Measurements from ENCODE around the gene WWOX. TPM values are rescaled to one million over a fixed set of nuclear protein-coding genes. Genes with fewer than 3 reads are reported as not detected.

Gene WWOX
- total RNA-seq, 1 donor from 2014 or later, result 12.6 TPM

DNA sequence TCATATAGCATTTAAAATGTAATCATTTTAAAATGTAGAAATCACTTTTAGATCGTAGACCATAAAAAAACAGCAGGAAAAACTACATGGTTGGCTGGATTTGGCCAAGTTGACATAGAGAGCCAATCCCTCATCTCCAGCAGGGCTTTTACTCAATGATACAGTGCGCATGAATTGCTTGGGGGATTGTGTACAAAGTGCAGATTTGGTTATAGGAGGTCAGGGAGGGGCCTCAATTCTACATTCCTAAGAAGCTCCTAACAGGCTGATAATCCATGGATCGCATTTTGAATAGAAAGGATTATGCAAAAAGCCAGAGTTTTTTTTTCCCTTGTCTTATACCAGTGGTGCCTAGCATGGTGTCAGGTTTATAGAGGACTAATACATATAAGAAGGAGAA lies 1056.0 kb downstream of the WWOX start:
- FAIRE-seq (no peak), DNase-seq (ENCODE audit: low read depth) (no peak)
- H3K27me3 ChIP-seq (ENCODE audit: control insufficient read depth, insufficient read depth, low read length), result no peaks in the 10 kb centered on the region
- H3K4me3 ChIP-seq (ENCODE audit: low read depth, low read length), result no peak overlapping the region
- TF ChIP-seq, protein P1, sequence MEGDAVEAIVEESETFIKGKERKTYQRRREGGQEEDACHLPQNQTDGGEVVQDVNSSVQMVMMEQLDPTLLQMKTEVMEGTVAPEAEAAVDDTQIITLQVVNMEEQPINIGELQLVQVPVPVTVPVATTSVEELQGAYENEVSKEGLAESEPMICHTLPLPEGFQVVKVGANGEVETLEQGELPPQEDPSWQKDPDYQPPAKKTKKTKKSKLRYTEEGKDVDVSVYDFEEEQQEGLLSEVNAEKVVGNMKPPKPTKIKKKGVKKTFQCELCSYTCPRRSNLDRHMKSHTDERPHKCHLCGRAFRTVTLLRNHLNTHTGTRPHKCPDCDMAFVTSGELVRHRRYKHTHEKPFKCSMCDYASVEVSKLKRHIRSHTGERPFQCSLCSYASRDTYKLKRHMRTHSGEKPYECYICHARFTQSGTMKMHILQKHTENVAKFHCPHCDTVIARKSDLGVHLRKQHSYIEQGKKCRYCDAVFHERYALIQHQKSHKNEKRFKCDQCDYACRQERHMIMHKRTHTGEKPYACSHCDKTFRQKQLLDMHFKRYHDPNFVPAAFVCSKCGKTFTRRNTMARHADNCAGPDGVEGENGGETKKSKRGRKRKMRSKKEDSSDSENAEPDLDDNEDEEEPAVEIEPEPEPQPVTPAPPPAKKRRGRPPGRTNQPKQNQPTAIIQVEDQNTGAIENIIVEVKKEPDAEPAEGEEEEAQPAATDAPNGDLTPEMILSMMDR (IDR thresholded peaks at IDR 0.05; ENCODE audit: insufficient read depth, low read length, severe bottlenecking), result no peak
- no peaks in the 10 kb centered on the region for H3K36me3 ChIP-seq (ENCODE audit: control insufficient read depth, insufficient read depth, low read length)

DNA sequence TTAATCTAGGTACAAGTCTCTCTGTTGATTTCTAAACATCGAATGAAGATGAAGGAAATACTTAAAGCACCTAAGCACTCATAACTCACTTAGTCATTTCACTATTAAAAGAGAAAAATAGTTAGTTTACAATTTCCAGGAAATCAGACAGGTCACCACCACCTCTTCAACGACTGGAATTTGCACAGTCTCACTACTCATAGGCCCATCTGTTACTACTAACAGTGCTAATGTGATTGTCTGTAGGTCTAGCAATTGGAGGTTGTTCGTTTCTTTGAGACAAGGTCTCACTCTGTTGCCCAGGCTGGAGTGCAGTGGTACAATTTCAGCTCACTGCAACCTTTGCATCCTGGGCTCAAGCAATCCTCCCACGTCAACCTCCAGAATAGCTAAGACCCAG lies 1056.5 kb downstream of the WWOX start:
- FAIRE-seq (no peak), DNase-seq (ENCODE audit: low read depth) (no peak)
- H3K4me3 ChIP-seq (ENCODE audit: low read depth, low read length), result no peak overlapping the region
- TF ChIP-seq, protein P1 (IDR thresholded peaks at IDR 0.05; ENCODE audit: insufficient read depth, low read length, severe bottlenecking), result no peak
- H3K27me3 ChIP-seq (ENCODE audit: control insufficient read depth, insufficient read depth, low read length), result no peaks in the 10 kb centered on the region
- H3K36me3 ChIP-seq (ENCODE audit: control insufficient read depth, insufficient read depth, low read length), result no peaks in the 10 kb centered on the region

DNA sequence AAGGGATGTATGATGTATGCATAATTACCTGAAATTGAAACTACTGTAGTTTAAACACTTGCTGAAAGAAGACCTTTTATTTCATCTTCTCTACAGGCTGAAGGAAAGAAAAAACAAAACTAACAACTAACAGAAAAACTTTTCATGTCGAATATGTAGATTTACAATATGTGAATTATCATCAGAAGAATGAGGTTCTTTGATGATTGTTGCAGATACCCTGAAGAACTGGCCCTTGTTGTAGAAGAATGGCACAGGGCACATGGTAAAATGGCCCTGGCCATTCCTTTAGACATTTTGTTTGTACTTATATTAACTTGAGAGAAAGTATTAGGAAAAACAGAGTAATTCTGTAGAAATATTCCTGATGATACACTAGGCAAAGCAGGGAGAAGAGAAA lies 1057.3 kb downstream of the WWOX start:
- no peaks in the 10 kb centered on the region for H3K36me3 ChIP-seq (ENCODE audit: control insufficient read depth, insufficient read depth, low read length)
- no peaks in the 10 kb centered on the region for H3K27me3 ChIP-seq (ENCODE audit: control insufficient read depth, insufficient read depth, low read length)
- TF ChIP-seq, protein P1 (IDR thresholded peaks at IDR 0.05; ENCODE audit: insufficient read depth, low read length, severe bottlenecking), result no peak
- H3K4me3 ChIP-seq (ENCODE audit: low read depth, low read length), result no peak overlapping the region
- DNase-seq (ENCODE audit: low read depth) (no peak), FAIRE-seq (no peak)

DNA sequence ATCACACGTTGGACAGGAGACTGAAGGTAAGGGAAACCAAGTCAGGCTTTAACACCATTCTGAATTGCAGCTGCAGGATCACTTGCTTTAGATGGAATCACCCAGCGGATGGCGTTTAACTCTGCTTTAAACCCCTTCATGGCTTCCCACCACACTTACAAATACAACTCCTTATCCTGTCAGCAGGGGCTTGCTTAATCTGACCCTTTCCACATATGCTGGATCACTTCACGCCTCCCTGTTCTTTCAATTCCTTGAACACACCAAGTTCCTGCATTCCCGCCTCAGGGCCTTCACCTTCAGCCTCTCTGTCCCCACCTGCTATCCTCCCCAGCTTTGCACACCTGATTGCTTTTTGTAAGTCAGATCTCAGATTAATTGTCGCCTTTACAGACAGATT lies 1058.9 kb downstream of the WWOX start:
- Histone ChIP-seq H3K4me3 (ENCODE audit: low read depth, low read length) (no peak overlapping the region), H3K27me3 (ENCODE audit: control insufficient read depth, insufficient read depth, low read length) (no peaks in the 10 kb centered on the region), H3K36me3 (ENCODE audit: control insufficient read depth, insufficient read depth, low read length) (no peaks in the 10 kb centered on the region)
- FAIRE-seq, result no peak
- no peak for DNase-seq (ENCODE audit: low read depth)
- TF ChIP-seq, protein P1 (IDR thresholded peaks at IDR 0.05; ENCODE audit: insufficient read depth, low read length, severe bottlenecking), result no peak

DNA sequence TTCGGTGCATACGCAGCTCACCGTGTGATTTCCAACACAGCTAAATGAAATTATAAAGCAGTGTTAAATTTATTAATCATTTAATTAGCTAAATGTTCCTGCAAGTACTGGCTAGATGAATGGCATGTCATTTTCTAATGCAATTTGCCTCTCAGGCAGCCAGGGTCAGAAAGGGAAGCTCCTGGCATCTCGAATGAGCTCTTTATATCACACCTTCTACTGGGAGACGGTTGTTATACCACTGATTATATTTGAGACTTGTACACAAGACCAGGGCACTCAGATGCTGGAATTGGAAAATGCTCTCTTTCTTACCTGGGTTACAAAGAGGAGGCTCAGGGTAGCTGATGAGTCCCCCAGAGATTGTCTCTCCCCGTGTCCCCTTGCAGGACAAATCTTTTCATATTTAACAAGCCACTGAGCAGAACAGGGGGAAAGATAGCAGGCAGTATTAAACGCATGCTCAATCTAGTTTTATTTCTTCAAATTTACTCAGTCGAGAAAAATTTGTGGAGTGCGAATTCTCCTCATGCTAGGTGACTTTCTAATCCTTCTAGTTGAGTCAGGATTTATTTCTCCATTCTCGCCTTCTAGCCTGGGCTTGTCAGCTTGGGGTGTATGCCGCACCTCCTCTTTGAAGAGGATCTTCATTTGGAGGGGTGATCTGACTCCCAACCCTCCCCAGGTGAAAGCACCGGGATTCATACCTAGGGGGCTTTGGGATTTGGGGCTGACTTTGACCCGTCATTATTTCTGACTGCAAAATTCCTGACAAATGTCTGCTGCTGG lies 1060.0 kb downstream of the WWOX start:
- FAIRE-seq, result no peak

More for the DNA sequence above, 1060.0 kb downstream of the WWOX start:
- H3K4me3 ChIP-seq (ENCODE audit: low read depth, low read length), result no peak overlapping the region
- no peaks in the 10 kb centered on the region for H3K27me3 ChIP-seq (ENCODE audit: control insufficient read depth, insufficient read depth, low read length)
- DNase-seq (ENCODE audit: low read depth), result no peak
- TF ChIP-seq, protein P1 (IDR thresholded peaks at IDR 0.05; ENCODE audit: insufficient read depth, low read length, severe bottlenecking), result no peak
- H3K36me3 ChIP-seq (ENCODE audit: control insufficient read depth, insufficient read depth, low read length), result no peaks in the 10 kb centered on the region

Data from bronchial epithelial cell (primary cell).